Transverse colon (tissue), 4 donors: ENCODE results near the gene KLHL10. TPM values are rescaled to one million over a fixed set of nuclear protein-coding genes. Genes with fewer than 3 reads are reported as not detected.

ENCODE experiments used
- DNase-seq: peaks from one replicate; pipeline ENCODE4 v3.0.0-alpha.2; 2019
- H3K27ac ChIP-seq, 4 donors: fragments of 200-600 bp; sonication (generic); 2 replicates each; pipeline ENCODE4 v1.5.1; 2016 to 2018; ENCODE audit warnings: inconsistent platforms in 4 of 4
- H3K27me3 ChIP-seq: fragments of 200-600 bp; sonication (generic); 2 replicates; pipeline ENCODE4 v1.5.1; 2017; ENCODE audit warnings: inconsistent platforms
- H3K36me3 ChIP-seq, 4 donors: fragments of 200-600 bp; sonication (generic); 2 replicates each; pipeline ENCODE4 v1.5.1; 2017 to 2019; ENCODE audit warnings: inconsistent platforms in 4 of 4
- H3K4me1 ChIP-seq, 4 donors: fragments of 200-600 bp; sonication (generic); 2 replicates each; pipeline ENCODE4 v1.5.1; 2017 to 2020; ENCODE audit warnings: inconsistent platforms in 4 of 4
- H3K4me3 ChIP-seq, 4 donors: fragments of 200-600 bp; sonication (generic); 1 replicate in 1 of 4; 2 replicates in 3 of 4; pipeline versions ENCODE4 v1.5.1 to v1.6.1; 2017 to 2019; ENCODE audit warnings: inconsistent platforms in 4 of 4
- H3K9me3 ChIP-seq, 2 donors: fragments of 200-600 bp; sonication (generic); 2 replicates each; pipeline ENCODE4 v1.5.1; 2017 to 2019; ENCODE audit warnings: inconsistent platforms in 2 of 2
- EP300 ChIP-seq: sonication (generic); formaldehyde crosslinking; IDR thresholded peaks from one replicate; pipeline ENCODE4 v1.6.1; 2017; ENCODE audit warnings: antibody characterized with exemption, low read depth
- POLR2A ChIP-seq: fragments of 450-650 bp; IDR thresholded peaks from one replicate; pipeline ENCODE4 v1.6.1; 2016; ENCODE audit warnings: antibody characterized with exemption, mild to moderate bottlenecking, moderate library complexity
- POLR2AphosphoS5 ChIP-seq, 3 donors: sonication (generic); formaldehyde crosslinking; IDR thresholded peaks; one replicate each; pipeline ENCODE4 v1.6.1; 2016; ENCODE audit warnings: antibody characterized with exemption in 3 of 3
- WGBS, 2 donors: methylation state at CpG; one replicate each; pipeline ENCODE4 v1.1.5; 2018; ENCODE audit warnings: low coverage in 1 of 2; 5-methylcytosine and 5-hydroxymethylcytosine counted together
- in situ Hi-C, 4 donors: fragments of 200-750 bp; cut with MboI; loops; one replicate each; pipeline versions ENCODE4 v1.15.0 to v1.15.1; 2017; ENCODE audit warnings: low sequenced_read_pairs in 3 of 4, low pct_ligation_motif_present in 1 of 4, low pct_unique_long_range_greater_than_20kb in 1 of 4
- intact Hi-C: fragments of 100-400 bp; cut with DNase I; formaldehyde crosslinking; loops from one replicate; pipeline ENCODE4 v1.15.1; 2023; ENCODE audit warnings: low total_unique reads
- total RNA-seq, 4 donors: library from RNA; depleted of rRNA; stranded (reverse); fragments of >200 nt; gene quantifications; one replicate each; pipeline ENCODE4 v1.1.0, GENCODE V29; 2016
- TF ChIP-seq, protein P1 (sequence below), 5 experiments: fragments of 200-600 bp in 3 of 5; fragments of 450-650 bp in 2 of 5; sonication (generic) in 3 of 5; IDR thresholded peaks; 1 replicate in 2 of 5; 2 replicates in 3 of 5; pipeline ENCODE4 v1.5.1; 2016 to 2017; ENCODE audit warnings: antibody characterized with exemption in 5 of 5, inconsistent platforms in 3 of 5, mild to moderate bottlenecking in 2 of 5, moderate library complexity in 1 of 5

Gene KLHL10
- total RNA-seq = under 1 TPM in 1 of 4 donors, not detected in 3; 0.32 TPM

DNA sequence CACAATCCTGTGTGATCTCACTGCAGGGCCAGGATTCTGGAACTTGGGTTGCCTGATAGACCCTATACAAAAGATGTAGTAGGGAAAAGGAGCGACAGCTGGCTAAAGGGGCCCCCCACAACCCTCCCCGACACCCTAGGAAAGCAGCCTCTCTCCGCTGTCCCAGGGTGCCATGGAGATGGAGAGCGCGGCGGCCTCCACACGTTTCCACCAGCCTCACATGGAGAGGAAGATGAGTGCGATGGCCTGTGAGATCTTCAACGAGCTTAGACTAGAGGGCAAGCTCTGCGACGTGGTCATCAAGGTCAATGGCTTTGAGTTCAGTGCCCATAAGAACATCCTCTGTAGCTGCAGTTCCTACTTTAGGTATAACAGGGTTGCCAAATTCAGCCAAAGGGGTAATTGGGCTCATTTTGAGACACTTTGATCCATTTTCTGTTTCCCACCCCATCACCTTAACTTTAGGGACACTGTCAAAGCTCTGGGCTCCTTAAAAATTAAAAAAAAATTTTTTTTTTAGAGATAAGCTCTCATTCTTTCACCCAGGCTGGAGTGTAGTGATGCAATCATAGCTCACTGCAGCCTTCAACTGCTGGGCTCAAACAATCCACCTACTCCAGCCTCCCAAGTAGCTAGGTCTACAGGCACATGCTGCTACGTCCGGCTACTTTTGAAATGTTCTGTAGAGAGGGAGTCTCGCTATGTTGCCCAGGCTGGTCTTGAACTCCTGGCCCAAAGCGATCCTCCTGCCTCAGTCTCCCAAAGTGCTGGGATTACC is at the start of gene KLHL10:
Gene KLHL10, plus strand, starts transcription at position 65 of the 778 bp plus-strand sequence. Its CDS starts 108 bp downstream, at position 173.
- Histone ChIP-seq H3K27me3 (no peaks in the 10 kb centered on the region), H3K4me3 (peak within 1 kb of the TSS in 1 of 4 donors; percentile 65), H3K9me3 (no peaks in the 10 kb centered on the region), H3K4me1 (peaks cover 0 to 12% (median 10%) of the 10 kb centered on the region in 4 donors), H3K27ac (peak within 1 kb of the TSS in 1 of 4 donors; percentile 87), H3K36me3 (no peaks in the 10 kb centered on the region)
- no peak for DNase-seq
- TF ChIP-seq, protein P1, sequence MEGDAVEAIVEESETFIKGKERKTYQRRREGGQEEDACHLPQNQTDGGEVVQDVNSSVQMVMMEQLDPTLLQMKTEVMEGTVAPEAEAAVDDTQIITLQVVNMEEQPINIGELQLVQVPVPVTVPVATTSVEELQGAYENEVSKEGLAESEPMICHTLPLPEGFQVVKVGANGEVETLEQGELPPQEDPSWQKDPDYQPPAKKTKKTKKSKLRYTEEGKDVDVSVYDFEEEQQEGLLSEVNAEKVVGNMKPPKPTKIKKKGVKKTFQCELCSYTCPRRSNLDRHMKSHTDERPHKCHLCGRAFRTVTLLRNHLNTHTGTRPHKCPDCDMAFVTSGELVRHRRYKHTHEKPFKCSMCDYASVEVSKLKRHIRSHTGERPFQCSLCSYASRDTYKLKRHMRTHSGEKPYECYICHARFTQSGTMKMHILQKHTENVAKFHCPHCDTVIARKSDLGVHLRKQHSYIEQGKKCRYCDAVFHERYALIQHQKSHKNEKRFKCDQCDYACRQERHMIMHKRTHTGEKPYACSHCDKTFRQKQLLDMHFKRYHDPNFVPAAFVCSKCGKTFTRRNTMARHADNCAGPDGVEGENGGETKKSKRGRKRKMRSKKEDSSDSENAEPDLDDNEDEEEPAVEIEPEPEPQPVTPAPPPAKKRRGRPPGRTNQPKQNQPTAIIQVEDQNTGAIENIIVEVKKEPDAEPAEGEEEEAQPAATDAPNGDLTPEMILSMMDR (IDR thresholded peaks at IDR 0.05) = no peak
- TF ChIP-seq POLR2AphosphoS5 (IDR thresholded peaks at IDR 0.05) (no peak), POLR2A (no peak), EP300 (no peak)
- 93 to 96% methylated on average over 6 to 15 of the region's 15 CpGs for WGBS, 2 donors
- intact Hi-C loops (no loop called here), in situ Hi-C loops (no loop called here)

DNA sequence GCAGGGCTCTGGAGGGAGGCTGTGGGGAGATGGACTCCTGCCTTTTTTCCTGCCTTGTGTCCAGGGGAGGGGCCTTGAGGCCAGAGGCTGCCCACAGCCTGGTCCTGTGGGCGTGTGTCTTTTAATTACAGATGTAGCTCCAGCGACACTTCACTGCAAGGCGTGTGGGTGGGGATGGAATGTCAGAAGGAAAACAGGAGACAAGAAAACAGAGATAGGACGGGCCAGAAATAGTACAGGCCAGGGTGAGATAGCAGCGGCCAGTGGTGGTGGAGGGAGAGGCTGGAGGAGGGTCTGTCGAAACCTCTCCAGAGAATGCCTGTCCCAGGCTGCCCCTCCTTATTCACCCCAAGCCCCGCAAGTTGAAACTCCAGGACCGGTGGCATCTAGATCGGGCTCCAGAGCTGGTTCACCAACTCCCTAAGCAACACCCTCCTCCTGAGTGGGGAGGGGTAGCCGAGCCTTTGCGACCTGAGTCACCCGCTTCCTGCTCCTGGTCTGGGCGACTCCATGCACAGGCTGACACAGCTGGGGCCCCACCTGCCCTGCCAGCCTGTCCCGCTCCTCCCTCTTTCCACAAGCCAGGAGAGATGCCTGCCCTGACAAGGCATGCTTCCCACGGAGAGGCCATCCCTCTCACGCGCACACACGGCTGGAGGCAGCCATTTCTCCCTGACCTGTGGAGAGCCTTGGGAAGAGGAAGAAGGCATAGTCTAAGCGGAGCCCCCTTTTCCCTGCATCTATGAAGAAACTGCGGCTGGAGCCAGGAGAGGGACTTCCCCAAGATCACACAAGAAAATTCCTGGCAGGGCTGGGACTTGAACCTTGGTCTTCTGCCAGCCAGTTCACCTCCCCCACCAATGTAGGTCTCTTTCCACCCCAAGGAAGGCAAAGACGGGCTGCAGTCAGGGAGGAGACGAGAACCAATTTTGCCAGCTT is 44.5 kb upstream of the KLHL10 start:
- peak; percentile 81 for DNase-seq
- H3K4me3 ChIP-seq = peak overlapping the region in 1 of 4 donors; percentile 1
- TF ChIP-seq, protein P1 (IDR thresholded peaks at IDR 0.05) = no peak
- peak; percentile 65 for TF ChIP-seq POLR2A
- peak in 2 of 3 donors; percentile 48 to 72 for TF ChIP-seq POLR2AphosphoS5 (IDR thresholded peaks at IDR 0.05)
- no peaks in the 10 kb centered on the region for H3K36me3 ChIP-seq
- H3K9me3 ChIP-seq = no peaks in the 10 kb centered on the region
- intact Hi-C loops (no loop called here), in situ Hi-C loops (no loop called here)
- H3K4me1 ChIP-seq = peaks cover 15 to 33% (median 22%) of the 10 kb centered on the region in 4 donors
- WGBS, 2 donors = 34 to 40% methylated on average over 2 to 22 of the region's 22 CpGs
- no peaks in the 10 kb centered on the region for H3K27me3 ChIP-seq
- H3K27ac ChIP-seq = peak overlapping the region; percentile 76 to 82 (median 81)

DNA sequence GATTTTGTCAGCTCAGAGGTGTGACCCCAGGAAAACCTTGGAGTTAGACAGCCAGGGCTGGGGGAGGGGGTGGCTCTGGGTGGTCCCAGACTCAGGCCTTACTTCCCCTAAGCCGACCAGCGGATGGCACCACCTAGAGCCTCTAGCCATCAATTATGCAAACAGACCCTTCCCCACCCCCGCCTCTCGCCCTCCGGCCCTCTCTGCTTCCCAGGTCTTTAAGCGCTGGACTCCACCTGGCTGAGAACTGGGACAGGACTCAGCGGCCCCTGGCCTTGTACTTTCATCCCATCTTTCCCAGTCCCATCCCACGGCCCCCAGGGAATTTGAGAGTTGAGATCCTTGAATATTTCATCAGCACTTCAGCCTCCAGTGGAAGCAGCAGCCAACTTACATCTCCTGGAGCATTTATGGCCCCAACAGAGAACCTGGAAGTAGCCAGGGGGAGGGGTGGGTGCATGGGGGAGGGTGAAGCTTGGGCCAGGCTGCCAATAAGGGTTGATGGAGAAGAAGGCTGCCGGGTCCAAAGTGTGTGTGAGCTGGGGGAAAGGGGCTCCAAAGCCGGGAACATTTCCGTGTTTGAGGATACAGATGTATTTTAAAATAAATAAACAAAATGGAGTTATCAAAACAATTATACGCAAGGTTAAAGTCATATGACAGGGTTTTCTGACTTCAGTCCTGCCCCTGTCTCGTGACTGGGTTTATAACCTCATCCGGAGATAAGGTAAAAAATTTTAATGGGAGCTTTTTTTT is 43.7 kb upstream of the KLHL10 start:
- 54 to 69% methylated on average over 6 to 12 of the region's 14 CpGs for WGBS, 2 donors
- Histone ChIP-seq H3K27me3 (no peaks in the 10 kb centered on the region), H3K4me1 (peaks cover 15 to 33% (median 22%) of the 10 kb centered on the region in 4 donors), H3K27ac (peak overlapping the region; percentile 76 to 82 (median 81)), H3K36me3 (no peaks in the 10 kb centered on the region), H3K4me3 (peak overlapping the region in 1 of 4 donors; percentile 1), H3K9me3 (no peaks in the 10 kb centered on the region)
- TF ChIP-seq, protein P1 (IDR thresholded peaks at IDR 0.05) = no peak
- TF ChIP-seq POLR2A (no peak), POLR2AphosphoS5 (IDR thresholded peaks at IDR 0.05) (no peak), EP300 (no peak)
- intact Hi-C loops = no loop called here
- in situ Hi-C loops = no loop called here
- DNase-seq = no peak
